Neural cell (in vitro differentiated cells): Measurements from ENCODE around the gene SLC25A36.

Experiments used
- CTCF ChIP-seq: fragments of 450-650 bp; IDR thresholded peaks from 2 replicates; pipeline ENCODE4 v1.5.1; 2014; ENCODE audit warnings: antibody characterized with exemption, mild to moderate bottlenecking, moderate library complexity; ENCODE audit not compliant: poor library complexity, severe bottlenecking
- POLR2AphosphoS5 ChIP-seq: IDR thresholded peaks from 2 replicates; pipeline ENCODE4 v1.6.1; 2012

GRCh38 chr3:140896997-140897396 lies 44.6 kb upstream of the SLC25A36 start:
- TF ChIP-seq POLR2AphosphoS5 (no peak), CTCF (no peak)
